NCI-H69 (cell line): ENCODE measurements around the gene INTU.

ENCODE experiments used
- DNase-seq: peaks from one replicate; lab custom pipeline; 2025; lab: John Stamatoyannopoulos, UW

The INTU gene

DNA sequence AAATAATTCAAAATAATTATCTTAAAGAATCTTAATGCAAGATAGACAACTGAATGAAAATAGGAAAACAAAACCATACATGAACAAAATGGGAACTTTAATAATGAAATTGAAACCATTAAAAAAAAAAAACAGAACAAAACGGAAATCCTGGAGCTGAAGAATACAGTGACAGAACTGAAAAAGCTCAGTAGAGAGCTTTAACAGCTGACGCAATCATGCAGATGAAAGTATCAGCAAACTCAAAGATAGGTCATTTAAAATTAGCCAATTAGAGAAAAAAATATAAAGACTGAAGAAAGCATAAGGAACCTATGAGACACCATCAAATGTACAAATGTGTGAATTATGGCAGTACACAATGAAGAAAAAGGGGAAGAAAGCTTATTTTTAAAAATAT is 116.2 kb downstream of the INTU start:
- no peak for DNase-seq

DNA sequence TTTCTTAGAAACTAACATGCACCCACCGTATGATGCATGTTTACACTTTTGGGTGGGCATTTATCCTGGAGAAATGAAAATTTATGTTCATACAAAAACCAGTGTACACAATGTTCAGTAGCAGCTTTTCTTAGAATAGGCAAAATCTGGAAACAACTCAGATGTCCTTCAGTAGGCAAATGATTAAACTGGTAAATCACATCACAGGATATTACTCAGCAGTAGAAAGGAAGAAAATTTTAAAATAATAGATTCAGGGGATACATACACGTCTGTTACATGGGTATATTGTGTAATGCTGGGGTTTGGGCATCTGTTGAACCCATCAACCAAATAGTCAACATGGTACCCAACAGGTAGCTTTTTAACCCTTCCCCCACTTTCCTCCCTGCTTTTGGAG is 124.1 kb downstream of the INTU start:
- DNase-seq, result no peak

DNA sequence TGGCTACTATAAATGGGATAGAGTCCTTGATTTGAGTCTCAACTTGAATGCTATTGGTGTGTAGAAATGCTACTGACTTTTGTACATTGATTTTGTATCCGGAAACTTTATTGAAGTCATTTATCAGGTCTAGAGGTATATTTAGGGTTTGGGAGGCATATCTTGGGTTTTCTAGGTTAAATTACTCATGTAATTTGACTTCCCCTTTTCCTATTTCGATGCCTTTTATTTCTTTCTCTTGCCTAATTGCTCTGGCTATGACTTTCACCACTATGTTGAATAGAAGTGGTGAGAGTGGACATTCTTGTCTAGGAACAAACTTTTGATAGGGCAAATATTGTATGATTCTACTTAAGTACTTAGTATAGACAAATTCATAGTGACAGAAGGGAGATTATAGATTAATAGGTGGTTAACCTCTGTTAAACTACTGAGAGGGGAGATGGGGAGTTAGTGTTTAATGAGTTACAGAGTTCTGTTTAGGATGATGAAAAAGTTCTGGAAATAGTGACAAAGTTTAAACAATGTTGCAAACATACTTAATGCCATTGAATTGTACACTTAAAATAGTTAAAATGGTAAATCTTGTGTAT is 126.6 kb downstream of the INTU start:
- DNase-seq, result no peak

DNA sequence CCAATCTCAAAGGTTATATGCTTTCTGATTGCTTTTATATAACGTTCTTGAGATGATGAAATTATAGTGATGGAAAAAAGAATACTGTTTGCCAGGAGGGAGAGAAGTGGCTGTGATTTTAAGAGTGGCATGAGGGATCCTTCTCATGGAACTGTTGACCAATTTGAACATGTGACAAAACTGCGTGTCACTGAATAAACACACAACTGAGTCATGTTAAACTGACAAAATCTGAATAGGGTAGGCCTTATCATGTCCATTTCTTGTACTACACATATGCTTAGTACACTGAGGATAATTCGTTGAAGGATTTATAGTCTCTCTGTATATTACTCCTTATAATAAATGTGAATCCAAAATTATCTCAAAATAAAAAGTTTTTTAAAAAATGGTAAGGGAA is 127.1 kb downstream of the INTU start:
- DNase-seq, result no peak

DNA sequence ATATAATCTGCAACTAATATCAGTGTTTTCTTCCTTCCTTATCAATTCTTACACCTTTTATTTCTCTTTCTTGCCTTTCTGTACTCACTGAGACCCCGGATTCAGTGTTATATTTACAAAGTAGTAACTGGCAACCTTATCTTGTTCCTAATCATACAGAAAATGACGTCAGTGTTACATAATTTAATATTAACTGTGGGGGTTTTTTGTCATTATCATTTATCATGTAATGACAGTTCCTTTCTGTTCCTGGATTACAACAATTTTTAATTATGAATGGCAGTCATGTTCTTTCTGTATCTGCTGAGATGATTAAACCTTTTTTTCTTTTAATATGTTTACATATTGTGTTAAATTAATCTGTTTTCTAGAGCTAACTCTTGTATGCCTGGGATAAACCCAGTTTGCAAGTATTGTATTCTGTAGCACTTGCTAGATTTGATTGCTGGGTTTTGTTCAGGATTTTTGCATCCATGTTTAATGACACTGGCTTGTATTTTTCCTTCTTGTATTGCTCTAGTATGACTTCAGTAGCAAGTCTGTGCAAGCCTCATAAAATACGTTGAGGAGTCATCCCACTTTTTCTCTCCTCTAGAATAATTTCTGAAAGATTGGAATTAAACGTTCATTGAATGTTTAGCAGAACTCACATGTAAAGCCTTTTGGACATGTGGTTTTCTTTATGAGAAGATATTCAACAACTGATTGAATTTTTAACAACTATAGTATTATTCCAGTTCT is 138.9 kb downstream of the INTU start:
- peak; percentile 27 for DNase-seq

DNA sequence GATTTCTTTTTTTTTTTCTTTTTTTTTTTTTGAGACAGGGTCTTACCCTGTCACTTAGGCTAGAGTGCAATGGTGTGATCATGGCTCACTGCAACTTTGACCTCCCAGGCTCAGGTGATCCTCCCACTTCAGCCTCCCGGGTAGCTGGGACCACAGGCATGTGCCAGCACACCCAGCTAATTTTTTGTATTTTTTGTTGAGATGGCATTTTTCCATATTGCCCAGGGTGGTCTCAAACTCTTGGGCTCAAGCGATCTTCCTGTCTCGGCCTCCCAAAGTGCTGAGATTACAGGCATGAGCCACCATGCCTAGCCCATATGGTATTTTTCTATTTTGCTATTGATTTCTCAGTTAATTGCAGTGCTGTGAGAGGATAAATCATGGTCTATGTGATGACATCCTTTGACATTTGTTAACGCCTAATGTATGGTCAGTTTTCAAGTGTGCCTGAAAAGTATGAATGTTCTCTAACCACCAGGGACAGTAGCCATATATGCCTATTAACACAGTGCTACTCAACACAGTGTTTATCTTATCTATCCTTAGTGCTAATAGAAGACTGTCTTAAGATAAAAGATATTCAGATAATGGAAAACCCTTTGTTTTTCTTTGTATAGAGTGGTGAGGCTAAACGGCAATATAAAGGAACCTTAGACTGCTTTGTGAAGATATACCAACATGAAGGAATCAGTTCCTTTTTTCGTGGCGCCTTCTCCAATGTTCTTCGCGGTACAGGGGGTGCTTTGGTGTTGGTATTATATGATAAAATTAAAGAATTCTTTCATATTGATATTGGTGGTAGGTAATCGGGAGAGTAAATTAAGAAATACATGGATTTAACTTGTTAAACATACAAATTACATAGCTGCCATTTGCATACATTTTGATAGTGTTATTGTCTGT is 140.3 kb downstream of the INTU start:
- no peak for DNase-seq

DNA sequence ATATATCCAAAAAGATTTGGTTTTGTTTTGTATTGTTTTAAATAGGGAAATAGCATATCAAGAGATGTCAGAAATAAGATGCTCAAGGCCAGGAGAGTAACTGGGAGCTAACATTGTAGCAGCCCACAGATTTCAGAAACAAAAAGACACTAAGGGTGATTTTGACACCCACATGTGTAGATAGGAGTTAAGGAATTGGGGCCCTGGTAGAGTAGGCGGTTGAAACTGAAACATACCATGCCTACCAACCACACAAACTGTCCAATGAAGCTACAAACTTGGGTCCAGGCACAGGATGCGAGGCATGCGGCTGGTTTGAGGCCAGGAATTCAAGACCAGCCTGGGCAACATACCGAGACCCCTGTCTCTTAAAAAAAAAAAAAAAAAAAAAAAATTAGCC is 143.1 kb downstream of the INTU start:
- no peak for DNase-seq
